Gastrocnemius medialis (tissue), 4 donors: ENCODE measurements around the gene SHROOM3.

ENCODE experiments used
- CTCF ChIP-seq, 5 experiments: fragments of 450-650 bp in 3 of 5; fragments of 200-600 bp in 2 of 5; sonication (generic) in 2 of 5; IDR thresholded peaks in 4 of 5; conservative IDR thresholded peaks in 1 of 5; 1 replicate in 4 of 5; 2 replicates in 1 of 5; pipeline ENCODE4 v1.5.1; 2016 to 2019; ENCODE audit warnings: antibody characterized with exemption in 5 of 5, mild to moderate bottlenecking in 3 of 5, moderate library complexity in 3 of 5
- POLR2A ChIP-seq, 2 donors: fragments of 450-650 bp; IDR thresholded peaks; one replicate each; pipeline ENCODE4 v1.6.1; 2017; ENCODE audit warnings: antibody characterized with exemption in 2 of 2, mild to moderate bottlenecking in 2 of 2, moderate library complexity in 2 of 2

DNA sequence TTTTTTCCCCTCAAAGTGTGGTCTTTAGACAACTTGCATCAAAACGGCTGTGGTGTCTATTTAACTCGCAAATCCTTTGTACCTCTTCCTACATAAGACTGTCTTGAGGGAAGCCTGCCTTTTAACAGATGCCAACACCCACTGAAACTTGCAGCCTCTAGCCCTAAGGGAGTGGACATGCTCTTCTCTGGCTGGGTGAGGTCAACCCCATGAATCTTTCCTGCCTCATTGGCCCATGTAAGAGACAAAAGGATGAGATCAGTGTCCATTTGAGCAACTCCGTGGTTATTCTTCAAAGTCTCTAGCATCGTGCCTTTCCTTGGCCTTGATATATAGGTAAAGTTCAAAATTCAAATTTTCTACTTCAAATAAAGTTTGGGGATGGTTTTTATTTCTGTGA is 134.7 kb downstream of the SHROOM3 start:
- no peak for TF ChIP-seq CTCF (IDR thresholded peaks at IDR 0.05 in 4 of 5, conservative IDR thresholded peaks at IDR 0.05 in 1 of 5)
- TF ChIP-seq POLR2A (IDR thresholded peaks at IDR 0.05): no peak
